ENCODE results near the gene MED27.

DNA sequence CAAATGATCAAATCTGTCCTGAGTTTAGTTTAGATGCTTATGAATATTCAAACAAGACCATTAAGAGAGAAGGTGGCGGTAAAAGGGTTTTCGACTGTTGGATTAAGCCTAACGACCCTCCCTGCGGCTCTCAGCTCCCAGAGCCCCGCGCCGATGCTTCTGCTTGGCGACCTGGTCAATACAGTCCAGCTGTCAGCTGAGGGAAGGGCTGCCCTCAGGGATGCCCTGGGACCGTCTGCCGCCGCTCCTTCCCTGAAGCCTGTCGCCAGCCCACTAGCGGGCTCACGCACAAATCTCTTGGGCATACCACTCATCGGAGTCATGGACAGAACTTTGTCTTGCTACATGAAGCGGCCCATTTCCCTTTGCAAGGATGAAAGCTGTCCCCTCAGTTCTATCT is 203.2 kb downstream of the MED27 start:
- TF ChIP-seq, protein P1, sequence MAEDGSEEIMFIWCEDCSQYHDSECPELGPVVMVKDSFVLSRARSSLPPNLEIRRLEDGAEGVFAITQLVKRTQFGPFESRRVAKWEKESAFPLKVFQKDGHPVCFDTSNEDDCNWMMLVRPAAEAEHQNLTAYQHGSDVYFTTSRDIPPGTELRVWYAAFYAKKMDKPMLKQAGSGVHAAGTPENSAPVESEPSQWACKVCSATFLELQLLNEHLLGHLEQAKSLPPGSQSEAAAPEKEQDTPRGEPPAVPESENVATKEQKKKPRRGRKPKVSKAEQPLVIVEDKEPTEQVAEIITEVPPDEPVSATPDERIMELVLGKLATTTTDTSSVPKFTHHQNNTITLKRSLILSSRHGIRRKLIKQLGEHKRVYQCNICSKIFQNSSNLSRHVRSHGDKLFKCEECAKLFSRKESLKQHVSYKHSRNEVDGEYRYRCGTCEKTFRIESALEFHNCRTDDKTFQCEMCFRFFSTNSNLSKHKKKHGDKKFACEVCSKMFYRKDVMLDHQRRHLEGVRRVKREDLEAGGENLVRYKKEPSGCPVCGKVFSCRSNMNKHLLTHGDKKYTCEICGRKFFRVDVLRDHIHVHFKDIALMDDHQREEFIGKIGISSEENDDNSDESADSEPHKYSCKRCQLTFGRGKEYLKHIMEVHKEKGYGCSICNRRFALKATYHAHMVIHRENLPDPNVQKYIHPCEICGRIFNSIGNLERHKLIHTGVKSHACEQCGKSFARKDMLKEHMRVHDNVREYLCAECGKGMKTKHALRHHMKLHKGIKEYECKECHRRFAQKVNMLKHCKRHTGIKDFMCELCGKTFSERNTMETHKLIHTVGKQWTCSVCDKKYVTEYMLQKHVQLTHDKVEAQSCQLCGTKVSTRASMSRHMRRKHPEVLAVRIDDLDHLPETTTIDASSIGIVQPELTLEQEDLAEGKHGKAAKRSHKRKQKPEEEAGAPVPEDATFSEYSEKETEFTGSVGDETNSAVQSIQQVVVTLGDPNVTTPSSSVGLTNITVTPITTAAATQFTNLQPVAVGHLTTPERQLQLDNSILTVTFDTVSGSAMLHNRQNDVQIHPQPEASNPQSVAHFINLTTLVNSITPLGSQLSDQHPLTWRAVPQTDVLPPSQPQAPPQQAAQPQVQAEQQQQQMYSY (CRISPR knock-in tag; IDR thresholded peaks at IDR 0.05), result no peak
- no peak for TF ChIP-seq RB1 (IDR thresholded peaks at IDR 0.05; ENCODE audit: borderline replicate concordance)
- TF ChIP-seq, protein P2, sequence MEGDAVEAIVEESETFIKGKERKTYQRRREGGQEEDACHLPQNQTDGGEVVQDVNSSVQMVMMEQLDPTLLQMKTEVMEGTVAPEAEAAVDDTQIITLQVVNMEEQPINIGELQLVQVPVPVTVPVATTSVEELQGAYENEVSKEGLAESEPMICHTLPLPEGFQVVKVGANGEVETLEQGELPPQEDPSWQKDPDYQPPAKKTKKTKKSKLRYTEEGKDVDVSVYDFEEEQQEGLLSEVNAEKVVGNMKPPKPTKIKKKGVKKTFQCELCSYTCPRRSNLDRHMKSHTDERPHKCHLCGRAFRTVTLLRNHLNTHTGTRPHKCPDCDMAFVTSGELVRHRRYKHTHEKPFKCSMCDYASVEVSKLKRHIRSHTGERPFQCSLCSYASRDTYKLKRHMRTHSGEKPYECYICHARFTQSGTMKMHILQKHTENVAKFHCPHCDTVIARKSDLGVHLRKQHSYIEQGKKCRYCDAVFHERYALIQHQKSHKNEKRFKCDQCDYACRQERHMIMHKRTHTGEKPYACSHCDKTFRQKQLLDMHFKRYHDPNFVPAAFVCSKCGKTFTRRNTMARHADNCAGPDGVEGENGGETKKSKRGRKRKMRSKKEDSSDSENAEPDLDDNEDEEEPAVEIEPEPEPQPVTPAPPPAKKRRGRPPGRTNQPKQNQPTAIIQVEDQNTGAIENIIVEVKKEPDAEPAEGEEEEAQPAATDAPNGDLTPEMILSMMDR (IDR thresholded peaks at IDR 0.05 in 2 of 3, conservative IDR thresholded peaks at IDR 0.05 in 1 of 3; ENCODE audit: control insufficient read depth in 2 of 3, extremely low read depth in 1 of 3, insufficient read depth in 1 of 3, low read depth in 3 of 3, low read length in 3 of 3), result no peak
